ENCODE results near the gene BCL11B.

BCL11B gene

GRCh38 chr14:99284254-99285004, 12.4 kb upstream of the BCL11B start:
- 77% methylated on average over 13 to 14 of the region's 18 CpGs for WGBS, 2 experiments (ENCODE audit: insufficient coverage in 2 of 2)
- no peaks in the 10 kb centered on the region for H3K36me3 ChIP-seq (ENCODE audit: control insufficient read depth, insufficient read depth, low read length)

GRCh38 chr14:99282261-99283050, 10.5 kb upstream of the BCL11B start:
- no peaks in the 10 kb centered on the region for H3K36me3 ChIP-seq (ENCODE audit: control insufficient read depth, insufficient read depth, low read length)
- 85 to 94% methylated on average over 13 of the region's 15 CpGs for WGBS, 2 experiments (ENCODE audit: insufficient coverage in 2 of 2)
- no peaks in the 10 kb centered on the region for H3K9me3 ChIP-seq (ENCODE audit: control insufficient read depth, low read length)
- no peaks in the 10 kb centered on the region for H3K4me1 ChIP-seq (ENCODE audit: control insufficient read depth, insufficient read depth, low read length, poor library complexity, severe bottlenecking)
- H3K27ac ChIP-seq (ENCODE audit: low read depth, low read length, severe bottlenecking) = no peak overlapping the region
- no peak overlapping the region for H3K4me3 ChIP-seq (ENCODE audit: extremely low read depth, insufficient read depth, low read length, poor library complexity, severe bottlenecking)

More at GRCh38 chr14:99284254-99285004, 12.4 kb upstream of the BCL11B start:
- no peaks in the 10 kb centered on the region for H3K9me3 ChIP-seq (ENCODE audit: control insufficient read depth, low read length)
- no peak overlapping the region for H3K4me3 ChIP-seq (ENCODE audit: extremely low read depth, insufficient read depth, low read length, poor library complexity, severe bottlenecking)
- no peak overlapping the region for H3K27ac ChIP-seq (ENCODE audit: low read depth, low read length, severe bottlenecking)
- no peaks in the 10 kb centered on the region for H3K4me1 ChIP-seq (ENCODE audit: control insufficient read depth, insufficient read depth, low read length, poor library complexity, severe bottlenecking)

- Histone ChIP-seq H3K4me1 (ENCODE audit: control insufficient read depth, insufficient read depth, low read length, poor library complexity, severe bottlenecking) (peaks cover 4% of the 10 kb centered on the region), H3K27ac (ENCODE audit: low read depth, low read length, severe bottlenecking) (no peak overlapping the region), H3K9me3 (ENCODE audit: control insufficient read depth, low read length) (no peaks in the 10 kb centered on the region), H3K4me3 (ENCODE audit: extremely low read depth, insufficient read depth, low read length, poor library complexity, severe bottlenecking) (no peak overlapping the region), H3K36me3 (ENCODE audit: control insufficient read depth, insufficient read depth, low read length) (no peaks in the 10 kb centered on the region)
- WGBS, 2 experiments (ENCODE audit: insufficient coverage in 2 of 2) = 66 to 82% methylated on average over 9 to 10 of the region's 11 CpGs
Observed at GRCh38 chr14:99281396-99281795, 9.4 kb upstream of the BCL11B start.

- 79 to 90% methylated on average over 3 to 4 of the region's 4 CpGs for WGBS, 2 experiments (ENCODE audit: insufficient coverage in 2 of 2)
- H3K36me3 ChIP-seq (ENCODE audit: control insufficient read depth, insufficient read depth, low read length) = no peaks in the 10 kb centered on the region
- H3K27ac ChIP-seq (ENCODE audit: low read depth, low read length, severe bottlenecking) = no peak overlapping the region
- H3K4me3 ChIP-seq (ENCODE audit: extremely low read depth, insufficient read depth, low read length, poor library complexity, severe bottlenecking) = no peak overlapping the region
- no peaks in the 10 kb centered on the region for H3K9me3 ChIP-seq (ENCODE audit: control insufficient read depth, low read length)
- H3K4me1 ChIP-seq (ENCODE audit: control insufficient read depth, insufficient read depth, low read length, poor library complexity, severe bottlenecking) = peaks cover 4% of the 10 kb centered on the region
Observed at GRCh38 chr14:99280852-99281251, 8.9 kb upstream of the BCL11B start.

GRCh38 chr14:99280066-99280731, 8.2 kb upstream of the BCL11B start:
- H3K4me3 ChIP-seq (ENCODE audit: extremely low read depth, insufficient read depth, low read length, poor library complexity, severe bottlenecking) = no peak overlapping the region
- WGBS, 2 experiments (ENCODE audit: insufficient coverage in 2 of 2) = 96 to 97% methylated on average over 15 to 19 of the region's 19 CpGs
- no peak overlapping the region for H3K27ac ChIP-seq (ENCODE audit: low read depth, low read length, severe bottlenecking)
- no peaks in the 10 kb centered on the region for H3K9me3 ChIP-seq (ENCODE audit: control insufficient read depth, low read length)
- peaks cover 4% of the 10 kb centered on the region for H3K4me1 ChIP-seq (ENCODE audit: control insufficient read depth, insufficient read depth, low read length, poor library complexity, severe bottlenecking)
- no peaks in the 10 kb centered on the region for H3K36me3 ChIP-seq (ENCODE audit: control insufficient read depth, insufficient read depth, low read length)

- H3K9me3 ChIP-seq (ENCODE audit: control insufficient read depth, low read length) = no peaks in the 10 kb centered on the region
- no peak overlapping the region for H3K27ac ChIP-seq (ENCODE audit: low read depth, low read length, severe bottlenecking)
- peaks cover 4% of the 10 kb centered on the region for H3K4me1 ChIP-seq (ENCODE audit: control insufficient read depth, insufficient read depth, low read length, poor library complexity, severe bottlenecking)
- WGBS, 2 experiments (ENCODE audit: insufficient coverage in 2 of 2) = 83 to 85% methylated on average over 3 to 4 of the region's 6 CpGs
- no peak overlapping the region for H3K4me3 ChIP-seq (ENCODE audit: extremely low read depth, insufficient read depth, low read length, poor library complexity, severe bottlenecking)
- no peaks in the 10 kb centered on the region for H3K36me3 ChIP-seq (ENCODE audit: control insufficient read depth, insufficient read depth, low read length)
Observed at GRCh38 chr14:99278836-99279235, 6.8 kb upstream of the BCL11B start.

GRCh38 chr14:99277530-99277929, 5.5 kb upstream of the BCL11B start:
- Histone ChIP-seq H3K4me1 (ENCODE audit: control insufficient read depth, insufficient read depth, low read length, poor library complexity, severe bottlenecking) (peaks cover 4% of the 10 kb centered on the region), H3K36me3 (ENCODE audit: control insufficient read depth, insufficient read depth, low read length) (no peaks in the 10 kb centered on the region), H3K4me3 (ENCODE audit: extremely low read depth, insufficient read depth, low read length, poor library complexity, severe bottlenecking) (no peak overlapping the region), H3K9me3 (ENCODE audit: control insufficient read depth, low read length) (no peaks in the 10 kb centered on the region), H3K27ac (ENCODE audit: low read depth, low read length, severe bottlenecking) (no peak overlapping the region)
- WGBS, 2 experiments (ENCODE audit: insufficient coverage in 2 of 2) = no CpG with 5 or more reads among the region's 2 CpGs

- Histone ChIP-seq H3K4me1 (ENCODE audit: control insufficient read depth, insufficient read depth, low read length, poor library complexity, severe bottlenecking) (peaks cover 4% of the 10 kb centered on the region), H3K27ac (ENCODE audit: low read depth, low read length, severe bottlenecking) (no peak overlapping the region), H3K4me3 (ENCODE audit: extremely low read depth, insufficient read depth, low read length, poor library complexity, severe bottlenecking) (no peak overlapping the region), H3K9me3 (ENCODE audit: control insufficient read depth, low read length) (no peaks in the 10 kb centered on the region), H3K36me3 (ENCODE audit: control insufficient read depth, insufficient read depth, low read length) (no peaks in the 10 kb centered on the region)
- WGBS, 2 experiments (ENCODE audit: insufficient coverage in 2 of 2) = 40 to 44% methylated on average over 1 of the region's 2 CpGs
Observed at GRCh38 chr14:99276482-99276881, 4.5 kb upstream of the BCL11B start.

GRCh38 chr14:99275222-99275584, 3.2 kb upstream of the BCL11B start:
- Histone ChIP-seq H3K36me3 (ENCODE audit: control insufficient read depth, insufficient read depth, low read length) (no peaks in the 10 kb centered on the region), H3K4me3 (ENCODE audit: extremely low read depth, insufficient read depth, low read length, poor library complexity, severe bottlenecking) (no peak overlapping the region)

GRCh38 chr14:99274346-99275221, 2.6 kb upstream of the BCL11B start:
- peak overlapping the region; percentile 50 for H3K4me3 ChIP-seq (ENCODE audit: extremely low read depth, insufficient read depth, low read length, poor library complexity, severe bottlenecking)
- whole genome bisulfite sequencing, 2 experiments (ENCODE audit: insufficient coverage in 2 of 2) = 0% methylated on average over 27 to 55 of the region's 69 CpGs
- H3K9me3 ChIP-seq (ENCODE audit: control insufficient read depth, low read length) = no peaks in the 10 kb centered on the region
- H3K27ac ChIP-seq (ENCODE audit: low read depth, low read length, severe bottlenecking) = no peak overlapping the region
- H3K36me3 ChIP-seq (ENCODE audit: control insufficient read depth, insufficient read depth, low read length) = no peaks in the 10 kb centered on the region
- peaks cover 4% of the 10 kb centered on the region for H3K4me1 ChIP-seq (ENCODE audit: control insufficient read depth, insufficient read depth, low read length, poor library complexity, severe bottlenecking)

More at GRCh38 chr14:99275222-99275584, 3.2 kb upstream of the BCL11B start:
- Histone ChIP-seq H3K9me3 (ENCODE audit: control insufficient read depth, low read length) (no peaks in the 10 kb centered on the region), H3K27ac (ENCODE audit: low read depth, low read length, severe bottlenecking) (no peak overlapping the region), H3K4me1 (ENCODE audit: control insufficient read depth, insufficient read depth, low read length, poor library complexity, severe bottlenecking) (peaks cover 4% of the 10 kb centered on the region)
